ENCODE data around the gene KRT33A.
"Not testable (repeated sequence)": the region's sequence is repeated elsewhere in the genome, so short reads cannot be mapped to it uniquely, and the experiment has no call there.

KRT33A gene

DNA sequence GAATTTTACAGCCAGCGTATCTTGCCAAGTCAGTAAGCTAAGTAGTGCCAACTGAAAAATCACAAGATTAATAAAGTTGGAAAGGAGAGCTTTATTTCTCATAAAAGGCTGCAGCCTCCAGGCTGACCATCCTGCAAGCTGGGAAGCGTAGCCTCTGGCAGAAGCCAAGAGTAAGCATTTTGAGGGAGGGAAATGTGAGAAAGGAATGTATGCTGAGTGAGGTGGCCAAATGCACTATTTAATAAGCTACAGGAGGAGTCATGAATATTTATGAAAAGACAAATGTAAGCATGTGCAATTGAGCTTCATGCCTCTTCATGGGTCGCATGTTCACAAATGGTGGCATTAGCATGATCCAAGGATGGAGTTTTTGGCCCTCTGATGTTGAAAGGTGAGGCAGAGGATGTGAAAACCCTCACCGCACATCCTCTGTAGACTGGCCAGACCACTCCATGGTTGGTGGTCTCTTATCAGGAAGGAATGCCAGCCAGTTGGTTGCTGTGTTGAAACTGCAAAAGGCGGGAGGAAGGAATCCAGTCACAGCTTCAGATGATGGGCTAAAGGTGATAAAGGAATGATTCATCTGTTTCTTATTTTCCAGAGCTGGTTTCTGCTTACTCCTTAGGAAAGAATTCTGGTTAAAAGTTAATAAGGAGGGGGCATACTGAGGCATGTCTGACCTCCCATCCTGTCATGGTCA lies 9.8 kb upstream of the KRT33A start:
- DNase-seq: no peak

GRCh38 chr17:41354536-41354935 lies 3.9 kb upstream of the KRT33A start:
- DNase-seq: peak; percentile 25 to 46 (median 41)

GRCh38 chr17:41352597-41353366 lies 2.2 kb upstream of the KRT33A start:
- DNase-seq: no peak

GRCh38 chr17:41351177-41351576 lies 549 bp upstream of the KRT33A start:
- DNase-seq: no peak

DNA sequence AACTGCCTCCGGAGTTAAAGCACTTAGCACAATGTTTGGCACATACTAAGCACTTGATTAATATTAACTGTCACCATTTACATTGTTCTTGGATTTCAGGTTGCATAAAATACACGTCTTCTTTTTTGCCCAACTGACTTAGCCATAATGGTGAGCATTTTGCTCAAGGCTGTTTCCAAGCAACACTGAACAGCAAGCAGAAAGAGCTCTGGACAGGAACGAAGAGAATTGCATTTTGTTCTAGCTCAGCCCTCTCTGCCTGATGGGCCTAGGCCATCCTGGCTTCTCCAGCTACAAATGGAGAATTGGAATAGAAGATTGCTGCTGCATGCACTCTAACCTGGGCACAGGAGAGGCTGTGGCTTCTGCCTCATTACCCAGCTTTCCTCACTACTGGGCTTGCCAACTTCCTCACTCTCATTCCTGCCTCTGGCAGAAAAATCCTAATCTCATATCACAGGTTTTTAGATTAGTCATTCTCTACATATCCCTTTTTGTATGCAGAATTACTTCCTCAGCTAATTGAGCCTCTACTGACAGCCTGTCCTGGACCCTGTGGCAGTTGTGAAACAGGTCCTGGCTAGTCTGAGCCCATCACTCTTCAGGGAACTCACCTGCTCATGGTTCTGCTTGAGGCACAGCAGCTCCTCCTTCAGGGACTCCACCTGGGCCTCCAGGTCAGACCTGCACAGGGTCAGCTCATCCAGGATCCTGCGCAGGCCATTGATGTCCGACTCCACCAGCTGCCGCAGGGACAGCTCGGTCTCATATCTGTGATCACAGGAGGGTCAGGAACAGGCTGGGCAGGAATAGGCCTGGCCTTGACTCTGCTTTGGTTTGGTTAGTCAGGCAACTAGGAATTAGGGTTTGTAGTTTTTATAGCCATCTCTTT lies 2.5 kb downstream of the KRT33A start:
- DNase-seq: no peak

DNA sequence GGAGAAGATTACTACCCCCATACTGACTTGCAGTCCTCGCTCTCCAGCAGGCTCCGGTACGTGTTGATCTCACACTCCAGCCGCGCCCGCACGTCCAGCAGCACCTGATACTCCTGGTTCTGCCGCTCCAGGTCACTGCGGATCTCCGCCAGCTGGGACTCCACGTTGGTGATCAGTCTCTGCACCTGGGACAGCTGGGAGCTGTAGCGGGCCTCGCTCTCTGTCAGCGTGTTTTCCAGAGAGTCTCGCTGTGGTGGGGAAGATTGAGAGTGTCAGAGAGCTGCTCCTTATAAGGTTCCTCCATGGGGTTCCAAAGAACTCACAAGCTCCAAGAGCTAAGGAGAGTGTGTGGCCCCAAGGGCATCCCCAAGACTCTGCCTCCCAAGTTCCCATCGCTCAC lies 4.2 kb downstream of the KRT33A start:
- not testable (repeated sequence) for DNase-seq

DNA sequence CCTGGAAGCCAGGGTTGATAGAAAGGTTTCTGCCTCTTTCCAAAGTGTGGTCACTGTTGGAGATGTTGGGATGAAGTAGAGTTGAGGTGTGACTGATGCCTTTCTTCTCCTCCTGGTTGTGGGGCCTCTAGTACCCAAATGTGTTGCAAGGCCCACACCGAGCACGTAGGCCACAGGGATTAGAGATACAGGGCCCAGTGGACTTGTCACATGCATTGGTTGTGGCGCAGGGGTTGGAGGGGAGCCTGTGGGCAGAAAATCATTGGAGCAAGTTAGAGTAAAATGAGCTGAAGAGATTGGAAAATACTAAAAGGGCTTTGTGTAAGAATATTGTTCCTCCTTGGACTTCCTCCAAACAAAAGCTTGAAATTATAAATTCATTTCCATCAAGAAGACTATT lies 4.6 kb downstream of the KRT33A start:
- no peak for DNase-seq

DNA sequence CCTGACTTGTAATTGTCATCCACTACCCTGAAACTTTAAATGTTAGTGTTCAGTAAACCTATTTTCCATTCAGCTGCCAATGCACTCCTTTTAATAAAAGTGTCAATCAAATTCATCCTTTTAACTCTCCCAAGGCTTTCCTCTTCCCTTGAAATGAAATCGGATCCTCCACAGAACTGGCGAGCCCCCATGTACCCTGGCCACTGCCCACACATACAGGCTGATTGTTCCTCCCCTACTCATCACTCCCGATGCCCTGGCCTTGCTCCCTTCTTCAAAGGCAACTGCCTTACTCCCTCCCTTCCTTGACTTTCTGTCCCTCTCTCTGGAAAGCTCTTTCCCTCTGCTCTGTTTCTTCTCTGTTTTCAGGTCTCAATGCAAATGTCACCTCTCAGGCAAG lies 7.6 kb downstream of the KRT33A start:
- DNase-seq: no peak

DNA sequence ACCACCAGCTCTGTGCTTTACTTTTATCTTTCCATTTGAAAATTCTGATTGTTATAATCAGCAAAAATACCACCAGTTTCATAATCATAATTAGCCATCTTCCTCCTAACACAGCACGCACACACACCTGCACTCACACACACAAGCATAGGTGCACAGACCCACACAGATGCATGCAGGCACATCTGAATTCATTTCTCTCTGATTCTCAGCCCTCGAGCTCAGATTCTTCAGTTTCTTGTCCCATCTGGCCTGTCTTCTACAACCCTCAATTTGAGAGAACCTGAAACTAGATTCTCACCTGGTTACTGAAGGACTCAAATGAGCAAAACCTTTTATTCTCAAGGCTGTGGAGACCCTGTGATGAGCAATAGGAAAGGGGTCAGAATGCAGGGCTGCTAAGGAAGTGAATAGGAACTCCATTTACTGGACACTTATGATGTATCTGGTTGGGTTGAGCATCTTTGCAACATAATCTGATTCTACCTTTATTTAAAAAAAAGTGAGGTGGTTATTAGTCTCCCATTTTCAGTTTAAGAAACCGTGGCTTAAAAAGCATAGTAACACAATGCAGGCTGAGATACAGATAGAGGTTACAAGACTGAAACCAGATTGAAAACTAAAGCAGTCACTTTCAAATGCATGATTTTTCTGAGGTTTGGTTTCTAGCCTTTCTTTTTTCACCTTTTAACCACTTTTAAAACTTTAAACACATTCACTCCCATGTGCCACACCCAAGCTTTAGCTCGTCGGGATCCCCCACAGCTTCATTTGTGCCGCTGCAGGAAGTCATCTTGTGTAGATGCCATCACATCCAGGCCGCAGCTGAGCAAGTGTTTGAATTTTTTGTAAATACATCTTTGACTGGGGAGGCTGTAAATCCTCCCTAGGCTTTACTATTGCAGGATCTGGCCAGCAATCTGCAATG lies 9.4 kb downstream of the KRT33A start:
- no peak for DNase-seq

- DNase-seq: no peak
These were observed 10.1 kb downstream of the KRT33A start for GRCh38 chr17:41340494-41340893.

- DNase-seq: no peak
These were observed 11.0 kb downstream of the KRT33A start for GRCh38 chr17:41339571-41340172.

GRCh38 chr17:41338961-41339485 lies 11.6 kb downstream of the KRT33A start:
- peak; percentile 27 to 49 (median 37) for DNase-seq

- no peak for DNase-seq
These were observed 14.9 kb downstream of the KRT33A start for GRCh38 chr17:41335747-41336146.

DNA sequence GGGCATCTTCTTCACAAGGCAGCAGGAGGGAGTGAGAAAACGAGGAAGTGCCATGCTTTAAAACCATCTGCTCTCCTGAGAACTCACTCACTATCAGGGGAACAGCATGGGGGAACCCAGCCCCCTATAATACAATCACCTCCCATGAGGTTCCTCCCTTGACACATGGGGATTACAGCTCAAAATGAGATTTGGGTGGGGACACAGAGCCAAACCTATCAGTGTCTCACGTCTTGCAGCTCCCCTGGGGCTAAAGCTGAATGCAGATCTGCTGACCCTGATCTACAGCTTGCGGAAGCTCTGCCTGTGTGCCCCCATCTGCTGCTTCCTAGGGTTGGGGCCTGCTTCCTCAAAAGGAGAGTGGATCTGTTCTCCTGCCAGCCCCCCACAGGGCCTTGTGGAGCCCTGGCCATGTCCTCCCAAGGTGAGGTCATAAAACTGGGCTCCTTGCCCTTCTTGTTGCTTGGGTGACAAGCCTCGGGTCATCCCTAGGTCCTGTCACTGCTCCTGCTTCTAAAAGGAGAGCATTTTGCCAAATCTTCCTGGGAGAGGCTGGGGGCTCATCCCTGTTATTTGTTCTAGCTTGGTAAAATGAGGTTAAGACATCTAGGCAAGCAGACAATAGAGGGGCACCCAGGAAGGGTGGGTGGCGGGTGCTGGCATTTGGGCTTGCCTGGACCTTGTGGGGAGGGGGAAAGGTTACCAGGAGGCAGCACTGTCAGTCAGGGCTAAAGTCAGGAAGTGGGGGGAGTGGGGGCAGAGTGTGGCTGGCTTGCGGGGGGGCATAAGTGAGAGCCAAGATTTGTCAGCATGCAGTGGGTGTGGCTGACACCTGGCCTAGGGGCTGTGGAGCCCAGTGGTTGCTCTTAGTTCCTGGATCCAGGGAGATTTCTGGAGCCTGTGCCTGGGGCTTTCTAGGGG lies 16.0 kb downstream of the KRT33A start:
- no peak for DNase-seq

DNA sequence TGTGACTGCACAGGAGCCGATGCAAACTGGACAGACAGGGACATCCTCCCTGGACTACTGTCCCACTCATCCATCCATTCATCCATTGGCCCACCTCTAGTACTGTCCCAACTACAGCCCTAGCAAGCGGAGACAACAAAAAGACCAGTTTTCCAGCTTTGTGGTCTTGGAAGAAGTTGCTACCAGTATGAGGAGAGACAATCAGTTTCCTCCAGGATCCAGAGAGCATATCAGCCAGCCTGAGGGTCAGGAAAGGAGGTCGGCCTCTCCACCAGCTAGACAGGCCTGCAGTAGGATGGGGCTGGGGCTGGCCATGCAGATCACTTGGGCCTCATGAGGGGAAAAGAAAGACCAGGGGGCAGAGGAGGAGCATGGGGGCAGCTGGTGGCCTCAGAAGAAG lies 16.8 kb downstream of the KRT33A start:
- no peak for DNase-seq

GRCh38 chr17:41333098-41333497 lies 17.5 kb downstream of the KRT33A start:
- no peak for DNase-seq

GRCh38 chr17:41332239-41332638 lies 18.4 kb downstream of the KRT33A start:
- DNase-seq: no peak

GRCh38 chr17:41331606-41332005 lies 19.0 kb downstream of the KRT33A start:
- no peak for DNase-seq

DNA sequence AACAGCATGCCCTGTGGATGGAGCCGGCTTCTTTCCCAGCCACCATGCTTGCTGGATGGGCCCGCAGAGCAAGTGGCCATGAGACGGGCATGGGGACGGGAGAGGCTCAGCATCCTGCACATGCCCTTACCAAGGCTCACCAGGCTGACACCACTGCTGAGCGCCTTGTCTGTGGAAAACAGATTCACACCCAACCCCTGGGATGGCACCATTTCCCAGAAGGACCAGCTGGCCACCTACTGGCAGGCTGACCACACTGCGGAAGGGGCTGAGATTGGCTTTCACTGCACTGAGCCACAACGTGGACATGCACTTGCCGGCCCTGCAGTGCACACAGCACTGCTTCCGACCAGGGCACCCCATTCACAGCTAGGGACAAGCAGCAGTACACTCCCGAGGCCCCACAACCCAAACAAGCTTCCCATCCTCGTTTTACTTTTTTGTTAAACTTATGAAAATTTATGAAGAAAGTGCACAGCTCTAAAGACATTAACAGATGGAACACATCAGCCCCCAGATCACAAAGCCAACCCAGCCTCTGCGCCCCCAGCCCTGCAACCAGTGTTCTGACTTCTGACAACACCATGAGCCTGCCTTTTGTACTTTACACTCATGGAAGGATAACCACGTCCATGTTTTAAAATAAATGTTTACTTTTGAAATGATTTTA lies 21.2 kb downstream of the KRT33A start:
- DNase-seq: peak; percentile 65 to 76 (median 67)

DNA sequence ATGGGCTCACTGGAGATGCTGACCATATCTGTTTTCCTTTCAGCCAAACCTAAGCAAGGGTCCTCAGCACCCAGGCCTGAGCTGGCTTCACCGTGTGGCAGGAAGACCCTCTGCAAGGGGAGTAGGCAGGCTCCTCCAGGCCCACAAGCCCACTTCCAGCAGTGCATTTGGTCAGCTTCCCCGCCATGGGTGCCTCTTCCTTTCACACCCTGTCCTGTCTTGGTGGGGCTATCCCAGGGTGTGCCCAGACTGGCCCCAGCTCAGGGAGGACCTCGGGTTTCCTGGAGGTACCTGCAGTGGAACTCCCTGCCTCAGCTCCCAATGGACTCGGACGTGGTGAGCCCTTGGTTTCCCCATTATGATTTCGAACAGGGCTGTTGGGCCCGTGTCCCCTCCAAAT lies 22.4 kb downstream of the KRT33A start:
- no peak for DNase-seq
